ENCODE results near the gene TOE1.

Gene TOE1

GRCh38 chr1:45299296-45299695, 40.7 kb upstream of the TOE1 start:
- TF ChIP-seq POLR2AphosphoS5 (IDR thresholded peaks at IDR 0.05; ENCODE audit: low read depth) (no peak), CTCF (IDR thresholded peaks at IDR 0.05; ENCODE audit: insufficient read depth, low read length) (no peak), SPI1 (IDR thresholded peaks at IDR 0.05; ENCODE audit: borderline replicate concordance, low read depth) (no peak), GABPA (IDR thresholded peaks at IDR 0.05; ENCODE audit: low read depth) (no peak)
- TF ChIP-seq, protein P1, sequence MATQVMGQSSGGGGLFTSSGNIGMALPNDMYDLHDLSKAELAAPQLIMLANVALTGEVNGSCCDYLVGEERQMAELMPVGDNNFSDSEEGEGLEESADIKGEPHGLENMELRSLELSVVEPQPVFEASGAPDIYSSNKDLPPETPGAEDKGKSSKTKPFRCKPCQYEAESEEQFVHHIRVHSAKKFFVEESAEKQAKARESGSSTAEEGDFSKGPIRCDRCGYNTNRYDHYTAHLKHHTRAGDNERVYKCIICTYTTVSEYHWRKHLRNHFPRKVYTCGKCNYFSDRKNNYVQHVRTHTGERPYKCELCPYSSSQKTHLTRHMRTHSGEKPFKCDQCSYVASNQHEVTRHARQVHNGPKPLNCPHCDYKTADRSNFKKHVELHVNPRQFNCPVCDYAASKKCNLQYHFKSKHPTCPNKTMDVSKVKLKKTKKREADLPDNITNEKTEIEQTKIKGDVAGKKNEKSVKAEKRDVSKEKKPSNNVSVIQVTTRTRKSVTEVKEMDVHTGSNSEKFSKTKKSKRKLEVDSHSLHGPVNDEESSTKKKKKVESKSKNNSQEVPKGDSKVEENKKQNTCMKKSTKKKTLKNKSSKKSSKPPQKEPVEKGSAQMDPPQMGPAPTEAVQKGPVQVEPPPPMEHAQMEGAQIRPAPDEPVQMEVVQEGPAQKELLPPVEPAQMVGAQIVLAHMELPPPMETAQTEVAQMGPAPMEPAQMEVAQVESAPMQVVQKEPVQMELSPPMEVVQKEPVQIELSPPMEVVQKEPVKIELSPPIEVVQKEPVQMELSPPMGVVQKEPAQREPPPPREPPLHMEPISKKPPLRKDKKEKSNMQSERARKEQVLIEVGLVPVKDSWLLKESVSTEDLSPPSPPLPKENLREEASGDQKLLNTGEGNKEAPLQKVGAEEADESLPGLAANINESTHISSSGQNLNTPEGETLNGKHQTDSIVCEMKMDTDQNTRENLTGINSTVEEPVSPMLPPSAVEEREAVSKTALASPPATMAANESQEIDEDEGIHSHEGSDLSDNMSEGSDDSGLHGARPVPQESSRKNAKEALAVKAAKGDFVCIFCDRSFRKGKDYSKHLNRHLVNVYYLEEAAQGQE (IDR thresholded peaks at IDR 0.05; ENCODE audit: insufficient replicate concordance, low read depth) = no peak

GRCh38 chr1:45299981-45300668, 39.8 kb upstream of the TOE1 start:
- Histone ChIP-seq H3K4me3 (replicated peaks; ENCODE audit: insufficient read depth, low read length) (no peak overlapping the region), H3K27ac (replicated peaks) (no peak overlapping the region), H3K27me3 (ENCODE audit: insufficient read depth, poor library complexity, severe bottlenecking) (no peaks in the 10 kb centered on the region)
- DNase-seq (ENCODE audit: low read depth in 1 of 2, low spot score in 1 of 2) = peak; percentile 38 to 50
- peak; percentile 79 for TF ChIP-seq CTCF (IDR thresholded peaks at IDR 0.05; ENCODE audit: insufficient read depth, low read length)
- no peak for TF ChIP-seq POLR2AphosphoS5 (IDR thresholded peaks at IDR 0.05; ENCODE audit: low read depth)

More at GRCh38 chr1:45299296-45299695, 40.7 kb upstream of the TOE1 start:
- no peak for DNase-seq (ENCODE audit: low read depth in 1 of 2, low spot score in 1 of 2)
- Histone ChIP-seq H3K27ac (replicated peaks) (no peak overlapping the region), H3K4me3 (replicated peaks; ENCODE audit: insufficient read depth, low read length) (no peak overlapping the region), H3K27me3 (ENCODE audit: insufficient read depth, poor library complexity, severe bottlenecking) (no peaks in the 10 kb centered on the region)

GRCh38 chr1:45300669-45300997, 39.3 kb upstream of the TOE1 start:
- Histone ChIP-seq H3K27me3 (ENCODE audit: insufficient read depth, poor library complexity, severe bottlenecking) (no peaks in the 10 kb centered on the region), H3K4me3 (replicated peaks; ENCODE audit: insufficient read depth, low read length) (no peak overlapping the region), H3K27ac (replicated peaks) (no peak overlapping the region)
- DNase-seq (ENCODE audit: low read depth in 1 of 2, low spot score in 1 of 2) = no peak
- TF ChIP-seq, protein P1 (IDR thresholded peaks at IDR 0.05; ENCODE audit: insufficient replicate concordance, low read depth) = no peak

- DNase-seq (ENCODE audit: low read depth in 1 of 2, low spot score in 1 of 2) = no peak
- H3K27ac ChIP-seq (replicated peaks) = peak overlapping the region; percentile 74
- H3K4me3 ChIP-seq (replicated peaks; ENCODE audit: insufficient read depth, low read length) = peak overlapping the region; percentile 62
Observed at GRCh38 chr1:45302505-45303150, 37.3 kb upstream of the TOE1 start.

More at GRCh38 chr1:45302505-45303150, 37.3 kb upstream of the TOE1 start:
- no peaks in the 10 kb centered on the region for H3K27me3 ChIP-seq (ENCODE audit: insufficient read depth, poor library complexity, severe bottlenecking)
- TF ChIP-seq GABPA (IDR thresholded peaks at IDR 0.05; ENCODE audit: low read depth) (no peak), CTCF (IDR thresholded peaks at IDR 0.05; ENCODE audit: insufficient read depth, low read length) (no peak), SPI1 (IDR thresholded peaks at IDR 0.05; ENCODE audit: borderline replicate concordance, low read depth) (no peak), POLR2AphosphoS5 (IDR thresholded peaks at IDR 0.05; ENCODE audit: low read depth) (no peak)
- TF ChIP-seq, protein P1 (IDR thresholded peaks at IDR 0.05; ENCODE audit: insufficient replicate concordance, low read depth) = no peak
